Measurements from ENCODE around the gene STK10. TPM values are rescaled to one million over a fixed set of nuclear protein-coding genes. Genes with fewer than 3 reads are reported as not detected.

Gene STK10
- total and polyA plus RNA-seq, 9 of the 15 experiments (the other 6 are each of a cell fraction or from before 2014, with no cell fraction given), result 0.30 to 6.7 (median 2.4) TPM

- TF ChIP-seq ZNF143 (CRISPR knock-in tag; IDR thresholded peaks at IDR 0.05) (peak; percentile 68), BHLHE40 (IDR thresholded peaks at IDR 0.05; ENCODE audit: low read length) (peak; percentile 60), GATAD2B (IDR thresholded peaks at IDR 0.05; ENCODE audit: borderline replicate concordance) (peak; percentile 33; the same call in 1 of the 2 replicates), U2AF1 (optimal IDR thresholded peaks at IDR 0.05; ENCODE audit: low read depth, low read length) (peak; percentile 26), ARID1B (IDR thresholded peaks at IDR 0.05) (0 out of 2 replicates have a peak, but pooled peaks have one; percentile 20), YY1 (IDR thresholded peaks at IDR 0.05; ENCODE audit: borderline replicate concordance in 1 of 3, control insufficient read depth in 1 of 3, extremely low read depth in 1 of 3, insufficient read depth in 3 of 3, insufficient read length in 1 of 3, insufficient replicate concordance in 2 of 3, low read depth in 1 of 3, low read length in 2 of 3) (peak in 2 of 3 experiments; percentile 52 to 56), SMAD2 (IDR thresholded peaks at IDR 0.05; ENCODE audit: low read depth, low read length) (no peak), RBM25 (IDR thresholded peaks at IDR 0.05; ENCODE audit: low read depth, low read length, severe bottlenecking) (no peak), ZHX1 (conservative IDR thresholded peaks at IDR 0.05; ENCODE audit: low read length) (no peak), ZBTB7A (IDR thresholded peaks at IDR 0.05; ENCODE audit: borderline replicate concordance, control insufficient read depth, low read depth, low read length) (peak; percentile 42), RNF2 (IDR thresholded peaks at IDR 0.05) (0 out of 2 replicates have a peak, but pooled peaks have one; percentile 43), L3MBTL2 (IDR thresholded peaks at IDR 0.05) (peak; percentile 87; the same call in 1 of the 2 replicates), SOX6 (IDR thresholded peaks at IDR 0.05) (peak; percentile 31; the same call in 1 of the 2 replicates), CBFA2T3 (IDR thresholded peaks at IDR 0.05) (no peak), TAF9B (IDR thresholded peaks at IDR 0.05; ENCODE audit: partially characterized antibody) (no peak), CREB3L1 (IDR thresholded peaks at IDR 0.05; ENCODE audit: borderline replicate concordance, low read depth) (peak; percentile 71; the same call in 1 of the 2 replicates), CCNT2 (IDR thresholded peaks at IDR 0.05; ENCODE audit: borderline replicate concordance, extremely low read depth, insufficient read length, low read depth, low read length) (peak; percentile 51), NONO (IDR thresholded peaks at IDR 0.05; ENCODE audit: low read depth in 2 of 2, low read length in 1 of 2) (0 out of 4 replicates have a peak, but pooled peaks have one; percentile 11 to 27), ELF4 (CRISPR knock-in tag; IDR thresholded peaks at IDR 0.05) (no peak), LCOR (CRISPR knock-in tag; IDR thresholded peaks at IDR 0.05) (peak; percentile 34; the same call in 1 of the 2 replicates), ARID2 (IDR thresholded peaks at IDR 0.05) (peak; percentile 83), CBX3 (IDR thresholded peaks at IDR 0.05; ENCODE audit: borderline replicate concordance in 1 of 2, low read length in 2 of 2) (peak in 1 of 2 experiments; percentile 67; a peak in 1 of 3 replicates)
Measured at GRCh38 chr5:172188033-172188892, at the start of gene STK10 (continued).
